GM18951 (cell line): ENCODE measurements around the gene PLPP3.

Experiments used
- POLR2A ChIP-seq: IDR thresholded peaks from 4 replicates; pipeline ENCODE4 v1.6.1; 2011; ENCODE audit warnings: mild to moderate bottlenecking; ENCODE audit not compliant: insufficient read length, insufficient read depth; ENCODE audit errors: extremely low read depth
- in situ Hi-C: fragments of 300-500 bp; cut with MboI; formaldehyde crosslinking; loops from one replicate; pipeline ENCODE4 v1.12.0; 2022; ENCODE audit warnings: low sequenced_read_pairs, mixed read lengths, inconsistent platforms; ENCODE audit not compliant: unreplicated experiment

PLPP3 gene

GRCh38 chr1:56506951-56507491 is 72.3 kb downstream of the PLPP3 start:
- in situ Hi-C loops = no loop called here
- TF ChIP-seq POLR2A = no peak

- no peak for TF ChIP-seq POLR2A
- in situ Hi-C loops = no loop called here
Measured at GRCh38 chr1:56505792-56506743, 73.3 kb downstream of the PLPP3 start.

DNA sequence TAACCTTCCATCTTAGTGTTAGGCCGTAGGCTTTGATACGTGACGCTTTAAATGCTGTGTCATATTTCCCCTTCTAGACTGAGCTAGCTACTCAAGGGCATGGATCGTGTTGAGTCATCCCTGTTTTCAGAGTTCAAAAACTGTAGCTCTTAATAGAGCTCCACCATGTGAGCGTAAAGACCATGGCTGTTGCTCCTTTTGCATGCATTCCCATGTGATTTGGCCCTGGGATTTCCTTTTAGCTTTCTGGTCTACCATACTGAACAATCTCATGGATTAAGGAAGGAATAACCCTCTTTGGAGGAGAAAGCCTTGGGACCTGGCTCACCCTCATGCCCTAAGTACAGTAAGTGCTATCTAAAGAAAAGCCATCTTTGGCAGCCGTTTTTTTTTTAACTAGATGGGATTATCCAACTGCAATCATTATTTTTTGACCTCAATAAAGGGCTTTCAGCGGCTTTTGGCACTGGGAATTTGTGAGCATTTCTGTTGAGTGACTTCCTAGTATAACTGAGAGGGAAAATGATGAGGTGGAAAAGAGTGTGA is 76.6 kb downstream of the PLPP3 start:
- in situ Hi-C loops = no loop called here
- no peak for TF ChIP-seq POLR2A

- no peak for TF ChIP-seq POLR2A
- in situ Hi-C loops = no loop called here
Measured at GRCh38 chr1:56501888-56502287, 77.5 kb downstream of the PLPP3 start.

- no peak for TF ChIP-seq POLR2A
- in situ Hi-C loops = no loop called here
Measured at GRCh38 chr1:56501426-56501825, 77.9 kb downstream of the PLPP3 start.

DNA sequence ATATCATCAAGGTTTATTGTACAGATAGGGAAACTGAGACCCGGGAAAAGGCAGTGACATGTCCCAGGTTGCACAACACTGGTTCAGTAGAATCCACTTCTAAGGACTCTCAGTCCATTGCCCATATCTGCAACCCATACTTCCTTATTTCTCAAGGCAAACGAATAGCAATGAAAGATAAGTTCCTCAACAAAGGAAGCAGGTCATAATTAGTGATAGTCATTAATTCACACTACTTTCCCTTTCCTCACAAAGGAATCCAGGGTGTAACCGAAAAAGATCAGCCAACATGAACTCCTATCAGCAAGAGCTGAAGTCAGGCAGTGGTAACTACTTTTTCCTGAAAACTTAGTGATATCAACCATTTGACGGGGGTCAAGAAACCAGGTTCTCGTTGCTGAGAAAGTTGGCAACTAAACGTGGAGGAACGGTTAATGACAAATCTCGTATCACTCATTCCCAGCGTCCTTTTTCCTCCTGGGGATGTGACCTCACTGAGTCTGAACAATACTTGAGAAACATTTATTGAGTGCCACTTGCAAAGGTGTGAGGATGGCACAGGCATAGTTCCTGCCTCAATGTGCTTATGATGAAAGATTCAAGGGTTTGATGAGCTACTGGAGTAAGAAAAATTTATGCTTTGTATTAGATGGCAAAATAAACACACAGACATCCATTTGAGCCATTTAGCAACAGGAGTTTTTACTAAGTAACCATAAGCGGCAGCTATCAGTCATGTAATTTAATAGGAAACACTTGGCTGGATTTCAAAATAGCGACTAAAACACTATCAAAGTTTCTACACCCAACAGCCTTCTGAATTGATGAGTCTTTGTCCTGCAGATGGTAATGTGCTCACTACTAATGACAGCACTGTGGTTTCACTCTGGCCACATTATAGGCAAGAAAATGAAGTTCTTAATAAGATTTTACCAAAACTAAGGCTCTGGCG is 82.3 kb downstream of the PLPP3 start:
- no peak for TF ChIP-seq POLR2A
- in situ Hi-C loops = no loop called here

DNA sequence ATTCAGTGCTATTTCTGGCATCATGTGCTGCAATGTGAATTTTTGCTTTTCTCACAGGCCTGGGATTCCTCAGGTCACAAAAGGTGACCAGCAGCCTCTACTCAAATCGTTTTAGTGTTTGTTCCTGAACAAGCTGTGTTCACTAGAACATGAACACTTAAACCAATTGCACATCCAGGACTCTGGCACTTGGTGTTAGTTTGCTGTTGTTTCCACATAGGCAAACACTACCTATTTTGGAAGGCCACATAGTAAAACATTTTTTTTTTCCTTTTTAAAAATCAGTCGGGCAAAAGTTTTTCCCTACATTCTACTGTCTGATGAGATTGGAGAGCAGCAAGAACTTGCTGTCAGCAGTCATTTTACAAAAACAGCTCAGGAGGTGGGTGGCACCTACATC is 83.2 kb downstream of the PLPP3 start:
- no peak for TF ChIP-seq POLR2A
- in situ Hi-C loops = no loop called here

DNA sequence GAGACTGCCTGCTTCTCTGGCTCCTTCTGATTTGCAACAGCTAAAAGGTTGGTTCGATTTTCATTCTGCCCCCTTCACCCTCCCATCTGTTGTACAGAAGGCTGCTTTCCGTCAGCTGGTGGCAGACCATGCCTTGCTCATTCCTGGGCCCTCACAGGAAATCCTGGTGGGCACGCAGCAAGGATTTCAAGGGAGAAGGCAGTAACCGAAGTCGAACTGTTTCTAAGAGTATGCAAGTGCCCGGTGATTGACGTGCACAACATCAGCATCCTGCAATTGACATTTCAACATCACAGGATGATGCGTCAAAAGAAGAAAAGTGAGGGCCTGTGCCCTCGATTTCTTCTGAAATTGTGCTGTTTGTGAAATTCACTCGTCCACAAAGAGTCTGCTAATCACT is 83.8 kb downstream of the PLPP3 start:
- no peak for TF ChIP-seq POLR2A
- in situ Hi-C loops = no loop called here

DNA sequence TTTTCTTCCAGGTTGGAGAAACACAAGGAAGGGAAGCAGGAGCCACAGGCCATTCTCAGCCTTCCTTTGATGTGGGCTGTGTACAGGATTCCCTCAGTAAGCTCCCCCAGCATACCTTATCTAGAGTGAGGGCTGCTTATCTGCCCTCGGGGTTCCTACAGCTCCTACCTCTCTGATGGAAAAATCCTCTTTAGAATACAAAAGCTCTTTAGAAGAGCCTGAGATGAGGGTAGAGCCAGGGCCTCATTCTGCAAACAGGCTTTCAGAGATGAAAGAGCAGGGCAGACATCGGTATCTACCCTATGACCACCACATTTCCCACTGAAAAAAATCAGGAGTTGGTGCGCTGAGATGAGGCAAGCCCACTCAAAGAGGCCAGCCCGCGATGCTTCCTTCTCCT is 85.1 kb downstream of the PLPP3 start:
- TF ChIP-seq POLR2A = no peak
- in situ Hi-C loops = no loop called here

- in situ Hi-C loops = no loop called here
- no peak for TF ChIP-seq POLR2A
Measured at GRCh38 chr1:56493826-56494225, 85.5 kb downstream of the PLPP3 start.

DNA sequence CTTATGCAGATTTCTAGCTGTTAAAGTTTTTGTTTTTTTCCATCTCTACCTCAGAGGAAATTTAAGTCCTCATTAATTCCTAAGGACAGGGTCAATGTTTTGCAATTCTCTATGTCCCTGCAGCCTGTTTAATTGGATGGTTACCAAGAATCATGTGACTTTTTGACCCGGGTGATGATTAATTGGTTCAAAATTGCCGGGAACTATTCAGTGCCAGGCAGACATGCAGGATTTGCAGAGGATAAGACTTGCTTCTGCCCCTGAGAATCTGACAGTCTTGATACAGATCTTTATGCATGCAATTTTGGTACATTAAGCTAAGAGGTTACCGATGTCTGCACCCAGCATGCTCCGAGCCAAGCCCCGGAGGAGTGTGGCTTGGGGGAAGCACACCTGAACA is 87.9 kb downstream of the PLPP3 start:
- TF ChIP-seq POLR2A = no peak
- in situ Hi-C loops = no loop called here

- in situ Hi-C loops = no loop called here
Measured at GRCh38 chr1:56490619-56491018, 88.7 kb downstream of the PLPP3 start.

GRCh38 chr1:56489695-56490094 is 89.7 kb downstream of the PLPP3 start:
- TF ChIP-seq POLR2A = no peak
- in situ Hi-C loops = no loop called here

More at GRCh38 chr1:56490619-56491018, 88.7 kb downstream of the PLPP3 start:
- no peak for TF ChIP-seq POLR2A
